HT-29 (cell line): ENCODE results near the gene TPM1. TPM values are rescaled to one million over a fixed set of nuclear protein-coding genes. Genes with fewer than 3 reads are reported as not detected.
A peak's percentile ranks its signal among the peaks of the same experiment; 100 is the strongest.

Experiments
- DNase-seq: peaks from one replicate; pipeline ENCODE4 v3.0.0-alpha.2; 2015; ENCODE audit warnings: low spot score
- total RNA-seq: library from RNA; depleted of rRNA; stranded (reverse); fragments of >200 nt; shearing (Covaris generic); gene quantifications from 2 replicates; pipeline ENCODE4 v1.2.3, GENCODE V29; 2014

The TPM1 gene
- total RNA-seq, 1 experiment from 2014 or later: 155 TPM

- no peak for DNase-seq
These were observed 26.3 kb upstream of the TPM1 start for GRCh38 chr15:63016234-63016633.

- no peak for DNase-seq
These were observed 23.9 kb upstream of the TPM1 start for GRCh38 chr15:63018639-63019038.

- DNase-seq: peak; percentile 68
These were observed 22.9 kb upstream of the TPM1 start for GRCh38 chr15:63019511-63020109.

GRCh38 chr15:63020128-63020527 is 22.4 kb upstream of the TPM1 start:
- DNase-seq: no peak

GRCh38 chr15:63020759-63021430 is 21.7 kb upstream of the TPM1 start:
- DNase-seq: no peak

- DNase-seq: no peak
These were observed 20.4 kb upstream of the TPM1 start for GRCh38 chr15:63022181-63022580.

- DNase-seq: no peak
These were observed 19.9 kb upstream of the TPM1 start for GRCh38 chr15:63022663-63023062.

GRCh38 chr15:63023351-63023945 is 19.1 kb upstream of the TPM1 start:
- DNase-seq: no peak

- peak; percentile 40 for DNase-seq
These were observed 17.1 kb upstream of the TPM1 start for GRCh38 chr15:63025460-63025859.

DNA sequence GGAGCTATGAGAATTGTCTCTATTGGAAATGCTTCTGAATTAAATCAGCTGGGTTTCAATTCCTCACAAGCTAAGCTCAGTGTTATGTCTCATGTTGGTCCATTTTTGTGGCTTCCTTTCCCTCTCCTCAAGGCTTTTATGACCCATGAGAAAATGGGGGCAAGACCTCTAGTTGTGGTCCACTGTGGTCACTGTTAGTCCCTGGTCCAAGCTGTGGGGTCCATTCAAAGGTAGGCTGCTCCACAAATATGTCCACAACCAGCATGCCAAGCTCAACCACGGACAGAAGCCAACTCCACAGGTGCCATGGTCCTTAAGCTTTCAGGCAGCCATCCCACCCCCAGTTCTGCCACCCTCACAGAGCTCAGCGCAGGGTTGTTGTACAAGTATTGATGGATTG is 14.9 kb upstream of the TPM1 start:
- no peak for DNase-seq

GRCh38 chr15:63028442-63029110 is 14.0 kb upstream of the TPM1 start:
- DNase-seq: no peak

GRCh38 chr15:63029676-63030075 is 12.9 kb upstream of the TPM1 start:
- DNase-seq: no peak

GRCh38 chr15:63030101-63030551 is 12.4 kb upstream of the TPM1 start:
- no peak for DNase-seq

DNA sequence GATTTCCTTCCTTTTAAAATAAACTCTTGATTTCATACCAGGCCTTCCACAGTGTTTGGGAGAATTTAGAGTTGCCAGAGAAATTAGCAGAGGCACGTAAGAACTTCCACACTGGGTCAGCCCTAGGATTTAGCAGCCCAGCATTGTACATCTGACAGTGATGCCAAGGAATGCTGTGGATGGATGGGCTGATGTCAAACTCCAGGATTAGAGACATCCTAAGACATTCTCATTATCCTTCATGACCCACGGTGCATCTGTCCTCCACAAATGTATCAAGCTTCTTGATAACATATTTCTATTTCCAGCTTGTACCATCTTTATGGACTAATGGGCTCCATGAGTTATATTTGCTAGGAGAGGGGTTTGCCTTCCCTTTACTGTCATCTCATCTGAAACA is 8.0 kb upstream of the TPM1 start:
- DNase-seq: no peak

- no peak for DNase-seq
These were observed 7.3 kb upstream of the TPM1 start for GRCh38 chr15:63035253-63035652.

GRCh38 chr15:63035977-63036376 is 6.6 kb upstream of the TPM1 start:
- no peak for DNase-seq

DNA sequence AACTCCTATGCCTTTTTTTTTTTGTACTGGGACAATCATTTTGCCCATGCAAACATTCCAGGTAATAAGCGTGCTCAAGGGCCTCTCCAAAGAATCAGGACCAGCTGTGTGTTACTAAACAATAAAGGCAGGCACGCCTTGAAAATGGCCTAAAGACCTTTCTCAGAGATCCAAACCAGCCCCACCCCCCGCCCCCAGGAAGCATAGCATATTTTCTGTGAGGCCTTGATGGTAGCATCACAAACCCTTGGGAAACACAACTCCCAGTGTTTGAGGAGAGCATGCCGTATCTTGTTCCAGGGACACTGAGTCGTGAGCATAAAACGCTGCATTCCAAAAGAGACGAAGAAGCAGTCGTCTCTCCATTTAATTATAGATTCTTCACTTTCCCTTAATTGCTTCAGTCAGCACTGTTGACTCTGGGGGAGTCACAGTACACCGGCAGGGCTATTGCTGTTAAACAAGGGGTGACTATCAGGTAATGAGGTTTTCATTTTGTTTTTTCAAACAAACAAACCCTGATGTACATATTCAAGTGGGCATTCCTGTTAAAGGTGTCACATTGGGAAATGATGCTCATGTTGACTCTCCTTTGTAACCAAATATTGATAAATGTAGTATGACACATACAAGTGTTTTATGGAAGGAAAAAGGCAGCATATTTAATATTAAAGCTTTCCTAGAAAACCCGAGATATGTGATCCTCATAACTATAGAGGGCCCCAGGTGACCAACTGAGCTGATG is 4.4 kb upstream of the TPM1 start:
- no peak for DNase-seq

DNA sequence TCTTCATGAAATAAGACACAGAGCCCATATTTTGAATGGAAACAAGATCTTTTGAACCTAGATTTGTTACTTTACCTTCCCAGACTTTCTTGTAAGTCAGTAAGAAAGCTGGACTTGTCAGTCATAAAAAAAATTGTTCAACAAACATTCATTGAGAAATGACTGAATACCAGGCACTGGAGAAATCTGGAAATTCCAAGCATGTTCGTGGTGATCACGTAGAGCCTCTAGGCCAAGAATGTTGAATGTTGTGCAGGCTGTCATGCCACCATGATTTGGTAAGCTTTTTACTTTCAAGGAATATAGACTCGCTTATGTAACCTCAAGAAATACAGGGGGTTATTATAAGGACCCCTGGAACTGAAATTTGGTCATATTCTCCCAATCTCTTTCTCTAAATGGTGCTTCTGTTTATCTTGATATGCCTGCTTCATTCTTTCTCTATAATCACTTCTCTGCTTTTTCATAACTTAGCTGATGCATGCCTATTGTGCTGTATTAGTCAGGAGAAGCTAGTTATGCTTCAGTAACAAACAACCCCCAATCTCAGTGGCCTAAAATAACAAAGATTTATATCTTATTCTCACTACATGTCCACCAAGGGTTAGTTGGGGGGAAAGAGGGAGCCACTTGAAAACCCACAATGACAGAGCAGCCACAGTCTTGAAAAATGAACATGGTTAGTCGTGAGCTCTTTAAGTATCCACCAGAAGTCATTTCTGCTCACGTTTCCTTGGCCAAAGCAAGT is 3.4 kb upstream of the TPM1 start:
- DNase-seq: no peak

DNA sequence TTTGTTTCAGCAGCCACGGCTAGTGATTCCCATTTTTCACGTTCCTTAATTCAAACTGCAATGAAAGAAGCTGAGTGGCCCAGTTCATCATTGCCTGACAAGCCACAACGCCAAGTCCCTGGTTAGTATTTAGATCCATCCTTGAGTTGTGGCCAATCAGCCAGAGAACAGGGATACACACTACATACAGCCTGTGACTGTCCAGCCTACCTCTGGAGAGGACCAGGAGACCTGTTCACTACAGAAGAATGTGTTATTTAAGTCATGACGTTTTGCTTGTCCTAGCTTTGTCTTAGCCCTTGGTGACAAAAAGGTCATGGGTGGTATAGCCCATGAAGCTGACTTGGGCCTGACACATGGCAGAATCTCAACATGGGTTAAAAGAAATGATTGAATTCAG is 2.7 kb upstream of the TPM1 start:
- no peak for DNase-seq

GRCh38 chr15:63040509-63040908 is 2.0 kb upstream of the TPM1 start:
- DNase-seq: no peak

- no peak for DNase-seq
These were observed 1.6 kb upstream of the TPM1 start for GRCh38 chr15:63040954-63041353.
